Stromal cell of bone marrow (primary cell): ENCODE data around the gene RBM33.

Experiments used
- DNase-seq: peaks from one replicate; pipeline ENCODE4 v3.0.0-alpha.2; 2012; ENCODE audit warnings: low read depth

RBM33 gene

DNA sequence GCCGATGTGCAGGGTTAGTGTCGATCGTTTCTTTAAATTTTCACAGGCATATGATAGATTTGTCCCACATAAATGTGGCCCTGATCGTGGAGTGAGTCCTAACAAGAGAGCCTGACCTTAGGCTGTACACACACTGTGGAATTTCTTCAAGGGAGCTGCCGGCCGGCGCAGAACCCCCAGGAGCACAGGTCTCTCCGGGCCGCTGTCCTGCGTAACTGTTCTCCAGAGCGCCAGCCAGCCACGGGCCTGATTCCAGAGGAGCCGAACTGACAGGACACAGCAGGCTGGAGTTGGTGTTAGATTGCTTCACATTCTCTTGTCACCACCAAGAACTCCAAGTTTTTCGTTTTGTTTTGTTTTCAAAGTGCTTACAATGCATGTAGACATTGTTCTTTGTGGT, 130.5 kb downstream of the RBM33 start:
- DNase-seq: no peak

DNA sequence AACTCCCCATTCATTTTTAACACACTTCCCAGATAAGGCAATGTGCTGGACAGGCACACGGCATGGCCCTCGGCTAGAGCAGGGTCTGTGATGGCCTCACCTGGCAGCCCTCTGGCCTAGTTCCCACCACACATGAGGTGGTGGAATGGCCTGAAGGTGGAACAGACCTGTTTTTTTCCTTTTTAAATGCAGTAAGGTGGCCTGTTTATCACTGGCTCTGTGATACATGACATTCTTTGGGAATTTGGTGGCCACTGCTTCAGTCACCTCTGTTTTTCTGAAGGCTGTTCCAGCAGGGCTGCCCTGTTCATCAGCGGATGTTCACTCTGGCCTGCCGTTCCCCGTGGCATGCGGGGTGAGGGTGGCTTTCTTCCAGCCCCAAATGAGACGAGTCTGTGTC, 131.2 kb downstream of the RBM33 start:
- DNase-seq: no peak

DNA sequence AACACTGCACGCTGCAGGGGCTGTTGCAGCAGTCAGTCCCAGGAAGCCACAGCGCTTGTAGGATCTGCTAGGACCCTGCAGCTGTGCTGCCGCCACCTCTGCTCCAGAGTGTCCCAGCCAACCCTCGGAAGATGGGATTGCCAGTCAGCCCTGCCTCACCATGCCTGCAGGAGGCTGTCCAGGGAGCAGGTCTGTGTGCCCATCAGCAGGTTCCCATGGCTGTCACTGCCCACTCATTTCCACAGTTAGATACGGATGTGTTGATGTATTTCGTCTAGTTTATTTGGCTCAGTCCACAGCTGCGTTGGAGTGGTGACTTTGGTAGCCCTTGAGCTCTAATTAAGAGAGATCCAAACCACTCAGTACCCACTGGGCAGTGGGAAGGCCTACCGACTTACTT, 132.1 kb downstream of the RBM33 start:
- DNase-seq: no peak

DNA sequence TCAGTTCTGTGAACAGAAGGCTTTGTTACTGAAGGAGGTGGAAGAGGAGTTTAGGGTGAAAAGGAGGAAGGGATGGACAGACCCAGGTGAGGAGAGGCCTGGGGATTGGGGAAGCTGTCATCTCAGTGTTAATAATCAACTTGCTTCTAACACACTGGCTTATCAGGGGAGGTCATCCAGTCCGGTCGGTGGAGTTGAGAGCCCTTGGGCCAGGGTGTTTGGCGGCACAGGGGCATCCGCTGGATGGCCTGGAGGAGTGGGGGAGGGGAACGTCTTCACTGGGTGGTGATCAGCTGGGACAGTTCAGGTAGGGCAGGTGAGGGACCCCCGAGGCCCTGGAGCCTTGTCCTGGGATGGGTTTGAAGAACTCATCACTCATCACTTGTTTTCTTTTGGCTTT, 133.9 kb downstream of the RBM33 start:
- no peak for DNase-seq

DNA sequence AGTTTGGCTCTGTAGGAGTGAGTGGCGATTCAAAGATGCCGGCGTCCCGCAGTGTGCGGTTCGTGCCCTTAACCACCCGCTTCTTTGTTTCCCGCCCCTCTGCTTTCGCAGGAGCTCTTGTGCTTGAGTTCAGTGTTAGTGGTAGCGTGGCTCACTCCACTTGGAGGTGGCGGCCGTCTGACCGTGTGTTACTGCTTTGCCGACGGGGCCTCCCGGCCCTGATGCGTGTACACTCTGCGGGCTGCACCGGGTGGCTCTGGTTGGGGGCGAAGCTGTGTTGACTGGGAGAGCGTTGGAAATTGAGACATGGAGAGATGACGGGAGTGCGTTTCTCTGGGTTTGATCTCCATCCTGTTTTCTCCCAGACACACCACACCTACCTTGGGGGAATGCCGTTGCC, 136.4 kb downstream of the RBM33 start:
- DNase-seq: no peak

DNA sequence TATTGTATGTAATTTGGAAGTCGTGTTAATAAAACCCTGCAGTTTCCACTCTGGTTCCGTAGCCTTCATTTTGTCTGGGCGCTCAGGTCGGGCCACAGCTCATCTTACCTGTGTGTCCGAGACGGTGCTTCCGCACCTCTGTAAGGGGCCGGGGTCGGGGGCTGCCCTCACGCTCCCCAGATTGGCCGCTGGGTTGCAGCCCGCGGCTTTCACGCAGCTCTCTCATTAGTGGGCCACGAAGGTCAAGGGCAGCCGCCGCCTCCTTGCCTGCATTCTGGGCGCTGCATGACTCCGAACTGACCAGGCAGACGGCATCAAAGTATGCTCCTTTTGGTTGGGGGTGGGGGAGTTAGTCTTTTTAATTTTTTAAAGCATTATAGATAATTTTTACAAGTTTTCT, 137.0 kb downstream of the RBM33 start:
- no peak for DNase-seq

DNA sequence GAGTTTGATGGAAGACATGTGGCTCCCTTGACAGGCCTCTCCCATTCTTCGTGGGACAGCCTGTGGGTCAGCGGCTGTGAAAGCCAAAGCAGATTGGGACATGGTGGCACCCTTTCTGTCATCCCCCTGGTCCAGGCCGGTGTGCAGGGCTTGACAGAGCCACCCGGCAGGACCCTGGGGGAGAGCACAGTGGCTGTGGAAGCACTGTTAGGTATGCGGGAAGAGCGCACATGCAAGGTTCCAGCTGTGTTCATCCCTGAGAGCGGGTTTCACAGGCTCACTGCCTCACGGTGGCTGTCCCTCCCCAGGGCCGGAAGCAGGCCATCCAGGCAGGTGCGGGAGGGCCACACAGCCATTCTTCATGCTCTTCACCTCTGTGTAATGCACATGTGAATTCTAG, 138.0 kb downstream of the RBM33 start:
- no peak for DNase-seq

DNA sequence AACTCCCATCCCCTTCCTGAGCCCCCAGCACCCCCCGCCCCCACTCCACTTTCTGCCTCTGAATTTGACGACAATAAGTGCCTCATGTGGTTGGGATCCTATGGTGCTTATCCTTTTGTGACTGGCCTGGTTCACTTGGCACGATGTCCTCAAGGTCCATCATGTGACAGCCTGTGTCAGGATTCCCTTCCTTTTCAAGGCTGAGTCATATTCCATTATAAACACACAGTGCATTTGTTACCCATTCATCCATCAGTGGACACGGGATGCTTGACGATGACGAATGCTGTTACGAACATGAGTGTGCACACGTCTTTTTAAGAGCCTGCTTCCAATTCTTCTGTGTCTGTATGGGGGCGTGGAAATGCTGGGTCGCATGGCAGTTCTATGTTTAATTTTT, 141.1 kb downstream of the RBM33 start:
- no peak for DNase-seq

DNA sequence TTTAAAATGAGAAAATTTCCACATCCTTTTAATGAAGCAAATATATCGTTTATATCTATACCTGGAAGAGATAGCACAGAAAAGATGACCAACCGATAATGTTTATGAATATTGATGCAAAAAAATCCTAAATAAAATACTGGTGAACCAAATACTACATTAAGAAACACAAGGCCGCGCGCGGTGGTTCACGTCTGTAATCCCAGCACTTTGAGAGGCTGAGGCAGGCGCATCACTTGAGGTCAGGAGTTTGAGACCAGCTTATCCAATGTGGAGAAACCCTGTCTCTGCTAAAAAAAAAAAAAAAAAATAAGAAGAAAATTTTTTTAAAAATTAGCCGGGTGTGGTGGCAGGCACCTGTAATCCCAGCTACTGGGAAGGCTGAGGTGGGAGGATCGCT, 142.0 kb downstream of the RBM33 start:
- DNase-seq: no peak

DNA sequence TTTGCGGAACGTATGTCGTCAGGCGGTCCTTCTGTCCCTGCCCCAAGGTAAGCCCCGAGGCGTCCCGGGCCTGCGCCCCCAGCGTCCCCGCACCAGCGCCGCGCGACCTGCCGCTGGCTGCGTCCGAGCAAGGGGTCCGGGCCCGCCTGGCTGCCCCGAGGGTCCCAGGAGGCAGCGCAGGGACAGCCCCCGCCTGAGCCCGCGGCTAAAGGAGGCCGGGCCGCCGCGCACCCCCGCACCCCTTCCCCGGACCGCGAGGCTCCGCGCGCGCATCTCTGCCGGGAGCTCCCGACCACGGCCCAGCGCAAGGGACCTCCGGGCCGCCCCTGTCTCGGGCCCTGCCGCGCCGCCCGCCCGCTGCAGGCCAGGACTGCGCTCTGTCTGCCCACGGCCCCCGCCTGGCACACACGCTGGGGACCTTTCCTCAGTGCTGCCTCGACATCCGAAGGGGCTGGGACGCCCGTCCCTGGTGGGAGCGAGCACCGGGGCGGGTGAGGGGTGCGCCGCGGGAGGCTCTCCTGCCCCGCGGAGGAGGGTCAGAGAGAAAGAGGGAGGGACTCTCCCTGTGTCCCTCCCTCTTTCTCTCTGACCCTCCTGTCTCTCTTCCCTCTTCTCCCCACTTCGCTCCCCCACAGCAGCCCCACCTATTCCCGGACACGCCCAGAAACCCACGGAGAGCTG, 142.8 kb downstream of the RBM33 start:
- DNase-seq: no peak

DNA sequence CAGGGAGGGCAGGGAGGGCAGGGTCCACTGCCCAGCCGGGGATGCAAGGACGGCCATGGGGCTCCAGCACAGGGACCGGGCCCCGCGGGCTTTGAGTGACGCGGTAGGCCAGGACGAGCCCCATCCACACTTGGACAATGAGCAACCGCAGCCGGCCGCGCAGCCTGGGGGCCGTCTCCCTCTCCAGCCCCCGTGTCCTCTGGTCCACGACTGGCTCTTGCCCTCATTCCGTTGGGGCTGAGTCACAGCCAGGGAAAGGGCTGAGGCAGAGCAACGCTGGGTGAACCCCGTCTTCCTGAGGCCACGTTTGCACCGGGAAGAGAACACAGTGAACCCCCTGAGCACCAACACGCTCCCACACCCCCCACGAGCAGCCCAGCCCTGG, 144.1 kb downstream of the RBM33 start:
- DNase-seq: no peak

DNA sequence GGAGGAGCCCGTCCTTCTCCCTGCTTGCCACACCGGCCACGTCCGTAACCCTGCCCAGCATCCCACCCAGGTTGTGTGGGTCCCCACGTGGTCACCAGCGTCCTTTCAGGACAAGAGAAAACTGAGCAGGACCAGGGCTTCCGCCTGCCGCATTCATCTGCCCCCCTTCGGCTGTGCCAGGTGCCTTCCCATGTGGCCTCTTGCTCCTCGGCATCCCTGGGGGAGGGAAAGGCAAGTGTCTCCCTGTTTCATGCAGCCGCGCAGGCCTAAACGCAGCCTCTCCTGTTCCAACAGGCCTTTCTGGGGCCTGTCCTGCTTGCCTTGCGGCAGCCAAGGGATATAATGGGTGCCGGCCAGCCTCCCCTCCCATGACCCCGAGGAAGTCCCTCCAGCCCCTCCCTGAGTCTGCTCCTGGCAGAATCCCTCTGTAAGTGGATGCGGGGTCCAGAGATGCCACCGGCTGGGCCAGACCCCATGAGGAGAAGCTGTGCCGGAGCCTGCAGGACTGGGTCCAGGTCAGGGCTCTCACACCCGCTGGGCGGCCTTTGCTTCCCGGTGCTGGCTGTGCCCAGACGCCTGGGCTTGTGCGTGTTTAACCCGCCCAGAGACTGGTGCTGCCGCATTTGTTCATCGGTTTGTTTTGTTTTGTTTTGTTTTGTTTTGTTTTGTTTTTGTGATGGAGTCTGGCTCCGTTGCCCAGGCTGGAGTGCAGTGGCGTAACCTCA, 144.7 kb downstream of the RBM33 start:
- DNase-seq: no peak

DNA sequence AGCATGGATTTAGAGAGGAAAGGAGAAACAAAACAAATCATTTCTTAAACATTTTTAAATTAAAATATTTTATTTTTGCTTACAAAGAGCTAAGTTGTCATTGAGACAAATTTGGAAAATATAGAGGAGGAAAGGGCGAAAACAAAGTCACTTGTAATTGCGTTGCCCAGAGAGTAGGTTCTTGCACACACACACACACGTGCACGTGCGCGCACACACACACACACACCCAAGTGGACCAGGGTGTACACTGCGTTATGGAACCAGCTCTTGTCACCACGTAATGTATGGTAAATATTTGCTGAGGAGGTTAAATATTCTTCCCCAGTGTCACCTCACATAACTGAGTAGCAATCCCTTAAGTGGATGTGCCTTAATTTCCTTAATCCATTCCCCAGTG, 146.2 kb downstream of the RBM33 start:
- no peak for DNase-seq

DNA sequence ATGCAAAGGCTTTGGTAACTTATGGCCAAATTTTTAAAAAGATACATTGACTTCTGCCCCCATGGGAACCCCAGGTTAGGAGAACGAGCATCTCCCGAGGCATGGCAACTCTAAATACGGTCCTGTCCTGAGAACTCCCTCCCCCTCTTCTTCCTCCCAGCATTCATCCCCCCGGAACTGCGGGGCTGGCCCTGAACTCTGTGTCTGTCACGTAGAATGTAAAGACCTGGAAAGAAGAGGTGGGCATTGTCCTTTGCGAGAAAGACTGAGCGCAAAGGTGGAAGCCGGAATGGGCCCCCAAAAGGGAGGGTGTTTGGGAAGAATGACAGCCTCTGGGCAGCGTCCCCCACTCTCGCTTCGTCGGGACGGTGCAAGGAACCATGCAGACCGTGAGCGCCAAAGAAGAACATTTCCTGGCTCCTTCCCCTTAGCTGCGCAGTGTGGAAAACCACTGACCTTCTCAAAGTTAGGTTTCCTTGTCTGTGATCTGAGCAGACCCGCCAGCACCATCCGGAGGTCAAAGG, 146.8 kb downstream of the RBM33 start:
- no peak for DNase-seq

DNA sequence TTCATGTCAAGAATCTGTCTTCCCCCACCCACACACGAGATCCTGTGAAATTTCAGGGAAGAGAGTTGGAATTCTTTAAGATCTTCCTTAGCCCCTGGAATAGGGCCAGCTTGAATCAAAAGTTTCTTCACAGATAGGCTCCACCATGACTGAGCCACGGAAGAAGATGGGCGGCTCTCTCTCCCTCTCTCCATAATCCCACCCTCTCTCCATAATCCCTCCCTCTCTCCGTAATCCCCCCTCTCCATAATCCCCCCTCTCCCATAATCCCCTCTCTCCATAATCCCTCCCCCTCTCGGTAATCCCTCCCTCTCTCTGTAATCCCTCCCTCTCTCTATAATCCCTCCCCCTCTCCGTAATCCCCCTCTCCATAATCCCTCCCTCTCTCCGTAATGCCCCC, 147.4 kb downstream of the RBM33 start:
- no peak for DNase-seq

DNA sequence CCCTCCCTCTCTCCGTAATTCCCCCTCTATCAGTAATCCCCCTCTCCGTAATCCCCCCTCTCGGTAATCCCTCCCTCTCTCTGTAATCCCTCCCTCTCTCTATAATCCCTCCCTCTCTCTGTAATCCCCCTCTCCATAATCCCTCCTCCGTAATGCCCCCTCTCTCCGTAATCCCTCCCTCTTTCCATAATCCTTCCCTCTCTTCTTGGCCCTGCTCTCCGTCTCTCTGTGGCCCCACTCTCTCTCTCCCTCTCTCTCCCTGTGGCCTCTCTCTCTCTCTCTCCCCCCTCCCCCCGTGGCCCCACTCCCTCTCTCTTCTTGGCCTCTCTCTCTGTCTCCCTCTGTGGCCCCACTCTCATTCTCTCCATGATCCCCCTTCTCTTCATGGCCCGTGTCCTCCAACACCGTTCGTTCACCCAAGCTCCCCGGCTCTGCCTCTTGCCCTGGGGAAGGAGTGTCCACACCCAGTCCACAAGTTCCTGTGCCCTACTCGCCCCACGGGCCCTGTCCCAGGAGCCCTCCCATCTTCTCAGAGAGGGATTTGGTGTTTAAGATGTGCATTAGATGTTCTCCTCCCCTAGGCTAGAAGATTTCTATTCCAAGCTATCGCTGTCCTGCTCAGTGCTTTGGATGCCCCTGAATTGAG, 148.0 kb downstream of the RBM33 start:
- DNase-seq: no peak

DNA sequence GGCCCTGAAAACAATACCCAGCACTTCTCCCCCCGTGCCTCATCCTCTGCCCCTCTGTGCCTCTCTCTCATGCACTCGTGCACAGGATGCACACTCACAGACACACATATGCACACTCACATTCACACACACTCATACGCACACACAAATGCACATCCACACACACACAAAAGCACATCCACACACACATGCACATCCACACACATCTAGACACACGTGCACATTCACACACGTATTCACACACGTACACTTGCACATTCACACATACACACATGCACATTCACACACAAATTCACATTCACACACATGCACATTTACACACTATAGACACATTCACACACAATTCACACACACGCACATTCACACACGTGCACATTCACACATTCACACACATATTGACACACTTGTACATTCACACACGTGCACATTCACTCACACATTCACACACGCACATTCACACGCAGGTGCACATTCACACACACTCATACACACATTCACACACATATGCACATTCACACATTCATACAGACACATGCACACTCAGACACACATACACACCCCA, 148.6 kb downstream of the RBM33 start:
- DNase-seq: no peak

DNA sequence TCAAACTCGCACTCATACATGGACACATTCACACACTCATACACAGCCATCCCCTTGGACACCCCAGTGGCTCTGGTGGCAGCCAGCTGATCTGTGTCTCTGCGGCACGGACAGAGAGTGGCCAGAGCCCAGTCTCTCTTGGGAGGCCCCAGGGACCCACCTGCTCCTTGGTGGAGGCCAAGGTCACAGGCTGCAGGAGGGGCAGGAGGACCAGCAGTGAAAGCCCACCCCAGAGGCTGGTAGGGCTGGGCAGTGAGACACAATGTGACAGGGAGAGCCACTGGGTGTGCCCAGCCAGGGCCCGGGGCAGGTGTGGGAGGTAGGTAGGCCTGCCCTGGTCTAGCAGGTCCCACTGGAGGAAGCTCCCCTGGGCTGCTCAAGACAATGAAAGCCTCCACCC, 149.3 kb downstream of the RBM33 start:
- DNase-seq: no peak

DNA sequence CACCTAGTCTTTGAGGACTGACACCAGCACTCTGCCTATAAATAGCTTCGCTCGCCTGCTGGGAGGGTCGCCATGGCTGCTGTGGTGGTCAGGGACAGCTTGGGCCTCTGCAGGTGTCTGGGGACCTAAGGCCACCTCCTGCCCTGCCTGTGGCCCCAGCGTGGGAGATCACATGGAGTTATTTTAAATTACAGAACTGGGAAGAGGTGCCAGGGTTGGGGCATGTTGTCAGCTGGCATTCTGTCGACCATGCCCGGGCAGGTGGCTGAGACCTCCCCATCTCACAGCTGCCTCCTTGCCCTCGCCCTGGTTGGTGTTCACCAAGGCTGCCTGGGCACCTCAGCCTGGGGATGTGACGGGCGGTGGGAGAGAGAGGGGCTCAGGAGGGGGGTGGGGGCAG, 149.7 kb downstream of the RBM33 start:
- no peak for DNase-seq

DNA sequence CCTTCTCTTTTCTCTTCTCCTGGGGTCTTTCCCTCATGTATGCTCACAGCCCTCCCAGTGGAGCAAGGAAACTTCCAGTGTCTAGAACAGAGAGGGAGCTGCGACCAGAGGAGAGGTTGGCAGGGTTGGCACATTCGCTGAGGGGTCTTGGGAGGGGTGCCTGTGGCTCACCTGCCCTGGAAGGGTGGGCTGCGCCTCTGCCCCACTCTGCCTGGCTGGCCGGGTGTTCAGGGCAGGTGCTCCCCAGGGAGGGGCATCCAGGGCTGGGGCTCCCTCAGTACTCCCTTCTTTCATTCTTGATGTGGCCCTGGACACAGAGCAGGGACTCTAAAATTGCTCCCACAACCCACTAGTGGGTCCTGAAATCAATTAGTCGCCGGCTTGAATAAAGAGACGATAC, 150.9 kb downstream of the RBM33 start:
- DNase-seq: no peak

DNA sequence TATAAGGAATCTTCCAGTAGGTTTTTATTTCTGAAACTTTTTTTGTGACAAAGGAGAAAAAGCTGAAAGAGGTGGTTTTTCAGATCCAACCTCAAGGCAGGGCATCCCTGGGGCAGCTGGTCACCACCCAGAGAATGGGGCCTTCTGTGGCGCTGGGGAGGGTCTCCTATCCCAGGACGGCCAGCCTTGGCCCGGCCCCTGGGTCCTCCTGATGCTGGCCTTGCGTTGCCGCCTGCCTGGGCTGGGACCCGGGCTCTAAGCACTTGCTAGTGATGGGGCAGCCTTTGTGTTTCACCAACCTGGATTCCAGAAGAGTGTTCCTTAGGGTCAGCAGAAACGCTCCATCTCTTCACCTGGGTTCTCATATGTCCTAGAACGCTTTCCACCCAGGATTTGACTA, 151.5 kb downstream of the RBM33 start:
- no peak for DNase-seq

DNA sequence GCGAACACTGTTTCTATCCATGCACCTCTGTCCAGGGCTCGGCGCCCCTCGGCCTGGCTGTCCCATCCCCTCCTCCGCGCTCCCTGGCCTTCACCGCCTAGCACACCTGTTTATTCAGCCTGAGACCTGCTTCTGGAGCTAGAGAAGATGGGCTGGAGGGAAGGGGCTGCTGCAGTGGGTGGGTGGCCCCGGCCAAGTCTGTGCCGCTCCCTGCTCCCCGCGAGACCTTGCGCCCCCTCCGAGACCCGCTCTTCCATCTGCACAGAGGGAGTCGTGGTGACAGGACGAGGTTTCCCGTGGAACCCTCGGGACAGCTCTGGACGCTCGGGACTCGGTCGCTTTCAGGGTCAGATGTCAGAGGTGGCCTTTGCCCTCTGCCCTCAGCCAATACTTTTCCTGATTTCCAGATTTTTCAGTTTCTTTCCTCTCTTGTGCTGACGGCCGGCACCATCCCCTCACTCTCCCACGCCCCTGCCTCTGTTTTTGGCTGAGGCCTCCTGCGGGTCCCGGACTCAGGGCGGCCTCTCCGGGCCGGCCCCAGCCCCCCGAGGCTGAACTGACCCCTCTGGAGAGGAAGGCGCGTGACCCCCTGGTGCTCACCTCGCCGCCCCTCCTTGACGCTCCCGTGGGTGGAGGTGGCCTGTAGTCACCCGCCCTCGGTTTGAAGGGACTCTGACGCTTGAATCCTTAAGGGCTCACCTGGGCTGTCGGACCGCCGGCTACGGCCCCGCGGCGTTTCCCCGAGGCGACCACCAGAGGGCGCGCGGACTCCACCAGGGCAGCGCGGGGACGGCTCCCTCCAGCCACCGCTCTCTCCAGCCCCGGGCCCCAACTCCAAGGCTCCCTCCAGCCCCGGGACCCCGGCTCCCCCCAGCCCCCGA, 152.2 kb downstream of the RBM33 start:
- no peak for DNase-seq
